Panc1 (cell line): ENCODE measurements around the gene HELLS. TPM values are rescaled to one million over a fixed set of nuclear protein-coding genes. Genes with fewer than 3 reads are reported as not detected.

ENCODE experiments used
- ATAC-seq: fragments of 200-7000 bp; cut with Tn5 transposase; 2 replicates; pipeline ENCODE4 v1.9.1; 2020; ENCODE audit warnings: mild to moderate bottlenecking, moderate library complexity
- BruUV-seq: library from RNA; stranded (reverse); fragments of 400-500 nt; replicated peaks from 2 replicates; lab custom pipeline; 2021; lab: Mats Ljungman, UMichigan
- CTCF ChIA-PET: fragments of 300-600 bp; sonication (Branson Sonifier 250); formaldehyde crosslinking; loops from one replicate; lab custom pipeline; 2022; ENCODE audit warnings: antibody characterized with exemption; lab: Charles Lee
- POLR2A ChIA-PET: fragments of 300-600 bp; sonication (Branson Sonifier 250); formaldehyde crosslinking; loops from one replicate; lab custom pipeline; 2022; ENCODE audit warnings: antibody characterized with exemption; lab: Charles Lee
- DNase-seq: peaks from one replicate; pipeline ENCODE4 v3.0.0-alpha.2; 2010; ENCODE audit warnings: low read depth, low spot score
- H3K27ac ChIP-seq: 2 replicates; pipeline ENCODE4 v1.5.1; 2011; ENCODE audit warnings: mild to moderate bottlenecking, low read length, inconsistent platforms
- H3K27me3 ChIP-seq: fragments of 200-500 bp; sonication (Bioruptor generic); 2 replicates; pipeline ENCODE4 v1.6.0; 2014; ENCODE audit warnings: low read length, inconsistent platforms; ENCODE audit not compliant: control insufficient read depth, insufficient read depth
- H3K36me3 ChIP-seq: fragments of 200-500 bp; sonication (Bioruptor generic); 2 replicates; pipeline ENCODE4 v1.5.1; 2014; ENCODE audit warnings: inconsistent platforms, mild to moderate bottlenecking, low read length, moderate library complexity; ENCODE audit not compliant: control insufficient read depth, insufficient read depth
- H3K4me1 ChIP-seq: 2 replicates; pipeline ENCODE4 v1.5.1; 2011; ENCODE audit warnings: inconsistent platforms, mild to moderate bottlenecking, low read length, moderate library complexity; ENCODE audit not compliant: control insufficient read depth, insufficient read depth
- H3K4me3 ChIP-seq, 2 experiments: 2 replicates each; pipeline ENCODE4 v1.5.1; 2011 to 2012; ENCODE audit warnings: low read depth in 2 of 2, low read length in 2 of 2, mild to moderate bottlenecking in 2 of 2, inconsistent platforms in 1 of 2, moderate library complexity in 1 of 2
- H3K9me3 ChIP-seq: fragments of 200-500 bp; sonication (Bioruptor generic); 2 replicates; pipeline ENCODE4 v1.5.1; 2014; ENCODE audit warnings: low read depth, mild to moderate bottlenecking, inconsistent platforms, low read length, moderate library complexity; ENCODE audit not compliant: control insufficient read depth, insufficient read depth
- CTCF ChIP-seq: fragments of 450-650 bp; IDR thresholded peaks from 2 replicates; pipeline ENCODE4 v1.5.1; 2017; ENCODE audit warnings: mild to moderate bottlenecking
- POLR2AphosphoS5 ChIP-seq: IDR thresholded peaks from 2 replicates; pipeline ENCODE4 v1.6.1; 2012; ENCODE audit warnings: mild to moderate bottlenecking, low read depth, low read length, moderate library complexity
- REST ChIP-seq, 2 experiments: IDR thresholded peaks; 2 replicates each; pipeline ENCODE4 v1.6.1; 2011 to 2012; ENCODE audit warnings: low read depth in 2 of 2, control low read depth in 1 of 2, low read length in 1 of 2, mild to moderate bottlenecking in 1 of 2, moderate library complexity in 1 of 2; ENCODE audit not compliant: insufficient read depth in 1 of 2
- SIN3A ChIP-seq: IDR thresholded peaks from 2 replicates; pipeline ENCODE4 v1.6.1; 2012; ENCODE audit warnings: low read depth, mild to moderate bottlenecking, low read length, moderate library complexity, borderline replicate concordance; ENCODE audit not compliant: insufficient read depth
- TCF7L2 ChIP-seq: IDR thresholded peaks from 2 replicates; pipeline ENCODE4 v1.6.1; 2011; ENCODE audit warnings: mild to moderate bottlenecking, low read depth, low read length, inconsistent platforms
- in situ Hi-C: cut with HindIII; loops from 2 replicates; pipeline ENCODE4 v1.10.0; 2016; ENCODE audit warnings: low sequenced_read_pairs, low pct_unique_long_range_greater_than_20kb
- intact Hi-C: fragments of 100-400 bp; cut with micrococcal nuclease; formaldehyde crosslinking; loops from one replicate; pipeline ENCODE4 v1.10.0; 2022; ENCODE audit not compliant: unreplicated experiment
- total RNA-seq: library from RNA; stranded (reverse); gene quantifications from one replicate; pipeline ENCODE4 v1.2.1, GENCODE V29; 2021; ENCODE audit not compliant: unreplicated experiment

HELLS gene
- total RNA-seq, 1 experiment from 2014 or later = 145 TPM

GRCh38 chr10:94602729-94603515 lies 57.3 kb downstream of the HELLS start:
- Histone ChIP-seq H3K4me1 (no peaks in the 10 kb centered on the region), H3K9me3 (no peaks in the 10 kb centered on the region), H3K27ac (no peak overlapping the region), H3K4me3 (no peak overlapping the region), H3K27me3 (no peaks in the 10 kb centered on the region), H3K36me3 (peaks cover 36% of the 10 kb centered on the region)
- no peak for ATAC-seq
- no peak for DNase-seq
- POLR2A ChIA-PET = no interaction called here
- in situ Hi-C loops (no loop called here), intact Hi-C loops (no loop called here)
- TF ChIP-seq SIN3A (no peak), POLR2AphosphoS5 (no peak), CTCF (no peak), REST (IDR thresholded peaks at IDR 0.05; ENCODE audit: insufficient read depth in 1 of 2, low read depth in 2 of 2, low read length in 1 of 2) (no peak), TCF7L2 (no peak)
- BruUV-seq = no TSS peak
- CTCF ChIA-PET = no interaction called here

GRCh38 chr10:94607111-94607510 lies 61.5 kb downstream of the HELLS start:
- Histone ChIP-seq H3K36me3 (peaks cover 22% of the 10 kb centered on the region; the same call in 1 of the 2 replicates), H3K27me3 (no peaks in the 10 kb centered on the region), H3K27ac (no peak overlapping the region), H3K4me1 (no peaks in the 10 kb centered on the region), H3K4me3 (no peak overlapping the region), H3K9me3 (no peaks in the 10 kb centered on the region)
- in situ Hi-C loops = no loop called here
- intact Hi-C loops = no loop called here
- POLR2A ChIA-PET = no interaction called here
- CTCF ChIA-PET = no interaction called here
- no peak for ATAC-seq
- no peak for DNase-seq
- TF ChIP-seq TCF7L2 = no peak
- TF ChIP-seq CTCF = no peak
- TF ChIP-seq SIN3A = no peak
- TF ChIP-seq POLR2AphosphoS5 = no peak
- TF ChIP-seq REST (IDR thresholded peaks at IDR 0.05; ENCODE audit: insufficient read depth in 1 of 2, low read depth in 2 of 2, low read length in 1 of 2) = no peak
- BruUV-seq = no TSS peak
